Gastroesophageal sphincter (tissue), 4 donors: ENCODE results near the gene MLH3. TPM values are rescaled to one million over a fixed set of nuclear protein-coding genes. Genes with fewer than 3 reads are reported as not detected.

ENCODE experiments used
- ATAC-seq: fragments of 150-250 bp; one replicate; pipeline ENCODE4 v1.9.1; 2016; ENCODE audit warnings: mild to moderate bottlenecking, moderate library complexity
- H3K27ac ChIP-seq, 4 donors: fragments of 200-600 bp; sonication (generic) in 3 of 4; 1 replicate in 3 of 4; 2 replicates in 1 of 4; pipeline ENCODE4 v1.5.1; 2016 to 2019
- H3K27me3 ChIP-seq: fragments of 200-600 bp; sonication (generic); one replicate; pipeline ENCODE4 v1.5.1; 2019
- H3K36me3 ChIP-seq, 2 donors: fragments of 200-600 bp; sonication (generic); one replicate each; pipeline ENCODE4 v1.5.1; 2019; ENCODE audit warnings: control low read depth in 1 of 2
- H3K4me1 ChIP-seq, 3 donors: fragments of 200-600 bp; sonication (generic); 1 replicate in 2 of 3; 2 replicates in 1 of 3; pipeline ENCODE4 v1.5.1; 2016 to 2019; ENCODE audit warnings: control low read depth in 2 of 3
- H3K4me3 ChIP-seq, 2 donors: fragments of 200-600 bp; sonication (generic); one replicate each; pipeline ENCODE4 v1.5.1; 2019; ENCODE audit warnings: mild to moderate bottlenecking in 1 of 2, moderate library complexity in 1 of 2
- H3K9me3 ChIP-seq, 3 donors: fragments of 200-600 bp; sonication (generic); one replicate each; pipeline ENCODE4 v1.5.1; 2017 to 2019; ENCODE audit warnings: control low read depth in 2 of 3
- CTCF ChIP-seq, 4 experiments: fragments of 200-600 bp in 2 of 4; fragments of 450-650 bp in 2 of 4; sonication (generic) in 1 of 4; IDR thresholded peaks; one replicate each; pipeline ENCODE4 v1.5.1; 2017 to 2019; ENCODE audit warnings: antibody characterized with exemption in 4 of 4, mild to moderate bottlenecking in 2 of 4, moderate library complexity in 2 of 4
- EP300 ChIP-seq: sonication (generic); formaldehyde crosslinking; IDR thresholded peaks from one replicate; pipeline ENCODE4 v1.6.1; 2017; ENCODE audit warnings: antibody characterized with exemption, mild to moderate bottlenecking
- POLR2A ChIP-seq, 2 donors: fragments of 450-650 bp; IDR thresholded peaks; one replicate each; pipeline ENCODE4 v1.6.1; 2017; ENCODE audit warnings: antibody characterized with exemption in 2 of 2, mild to moderate bottlenecking in 2 of 2, moderate library complexity in 1 of 2
- POLR2AphosphoS5 ChIP-seq: sonication (generic); formaldehyde crosslinking; IDR thresholded peaks from one replicate; pipeline ENCODE4 v1.6.1; 2017; ENCODE audit warnings: antibody characterized with exemption
- WGBS, 2 donors: methylation state at CpG; one replicate each; pipeline ENCODE4 v1.1.5; 2018; ENCODE audit warnings: low coverage in 1 of 2; 5-methylcytosine and 5-hydroxymethylcytosine counted together
- total RNA-seq, 4 donors: library from RNA; depleted of rRNA; stranded (reverse); fragments of >200 nt; gene quantifications; one replicate each; pipeline ENCODE4 v1.1.0, GENCODE V29; 2016

MLH3 gene
- total RNA-seq: 10 to 100 TPM; 29.0 to 76.1 (median 32.2) TPM

- Histone ChIP-seq H3K36me3 (no peaks in the 10 kb centered on the region), H3K27ac (peak within 1 kb of the TSS; percentile 74 to 96 (median 92)), H3K4me3 (peak within 1 kb of the TSS; percentile 48 to 70), H3K4me1 (peaks cover 3 to 46% (median 13%) of the 10 kb centered on the region in 3 donors), H3K9me3 (no peaks in the 10 kb centered on the region), H3K27me3 (no peaks in the 10 kb centered on the region)
- peak; percentile 72 for ATAC-seq
- 0 to 10% methylated on average over 2 to 23 of the region's 59 CpGs for WGBS, 2 donors
- TF ChIP-seq CTCF (IDR thresholded peaks at IDR 0.05): peak in 2 of 4 experiments; percentile 8 to 23
- peak; percentile 76 for TF ChIP-seq POLR2AphosphoS5
- no peak for TF ChIP-seq EP300
- TF ChIP-seq POLR2A (IDR thresholded peaks at IDR 0.05): peak; percentile 55 to 57
Observed at GRCh38 chr14:75050852-75051555, at the start of gene MLH3. TSS of gene MLH3 (minus strand) at chr14:75051467. CDS start at chr14:75049655, 1,812 bp downstream.

GRCh38 chr14:75098682-75099081 is 47.4 kb upstream of the MLH3 start:
- no peak overlapping the region for H3K4me3 ChIP-seq
- no peaks in the 10 kb centered on the region for H3K9me3 ChIP-seq
- H3K27ac ChIP-seq: no peak overlapping the region
- H3K36me3 ChIP-seq: peaks cover 10 to 99% of the 10 kb centered on the region in 2 donors
- no peak for TF ChIP-seq POLR2AphosphoS5
- H3K4me1 ChIP-seq: no peaks in the 10 kb centered on the region
- H3K27me3 ChIP-seq: no peaks in the 10 kb centered on the region
- WGBS, 2 donors: 20 to 100% methylated on average over 1 of the region's 1 CpG
- no peak for ATAC-seq

GRCh38 chr14:75098212-75098611 is 46.9 kb upstream of the MLH3 start:
- Histone ChIP-seq H3K4me1 (no peaks in the 10 kb centered on the region), H3K9me3 (no peaks in the 10 kb centered on the region), H3K36me3 (peaks cover 10 to 99% of the 10 kb centered on the region in 2 donors), H3K27ac (no peak overlapping the region), H3K27me3 (no peaks in the 10 kb centered on the region), H3K4me3 (no peak overlapping the region)
- TF ChIP-seq CTCF (IDR thresholded peaks at IDR 0.05) (no peak), POLR2A (IDR thresholded peaks at IDR 0.05) (no peak), EP300 (no peak), POLR2AphosphoS5 (no peak)
- ATAC-seq: no peak

- no peaks in the 10 kb centered on the region for H3K9me3 ChIP-seq
- TF ChIP-seq CTCF (IDR thresholded peaks at IDR 0.05) (no peak), POLR2AphosphoS5 (no peak), POLR2A (IDR thresholded peaks at IDR 0.05) (no peak), EP300 (no peak)
- H3K4me3 ChIP-seq: no peak overlapping the region
- 69 to 82% methylated on average over 3 to 6 of the region's 6 CpGs for WGBS, 2 donors
- H3K36me3 ChIP-seq: peaks cover 10 to 100% of the 10 kb centered on the region in 2 donors
- H3K27ac ChIP-seq: no peak overlapping the region
- no peaks in the 10 kb centered on the region for H3K4me1 ChIP-seq
- H3K27me3 ChIP-seq: no peaks in the 10 kb centered on the region
- ATAC-seq: no peak
Observed at GRCh38 chr14:75096959-75097358, 45.7 kb upstream of the MLH3 start.

- TF ChIP-seq POLR2AphosphoS5 (no peak), POLR2A (IDR thresholded peaks at IDR 0.05) (no peak), CTCF (IDR thresholded peaks at IDR 0.05) (no peak), EP300 (no peak)
- no peak overlapping the region for H3K4me3 ChIP-seq
- WGBS, 2 donors: 40 to 93% methylated on average over 1 to 4 of the region's 4 CpGs
- H3K36me3 ChIP-seq: peaks cover 10 to 100% of the 10 kb centered on the region in 2 donors
- no peaks in the 10 kb centered on the region for H3K9me3 ChIP-seq
- no peaks in the 10 kb centered on the region for H3K4me1 ChIP-seq
- H3K27ac ChIP-seq: no peak overlapping the region
- ATAC-seq: no peak
- H3K27me3 ChIP-seq: no peaks in the 10 kb centered on the region
Observed at GRCh38 chr14:75095690-75096089, 44.4 kb upstream of the MLH3 start.
